Measurements from ENCODE around the gene CCDC122.
A peak's percentile ranks its signal among the peaks of the same experiment; 100 is the strongest.

DNA sequence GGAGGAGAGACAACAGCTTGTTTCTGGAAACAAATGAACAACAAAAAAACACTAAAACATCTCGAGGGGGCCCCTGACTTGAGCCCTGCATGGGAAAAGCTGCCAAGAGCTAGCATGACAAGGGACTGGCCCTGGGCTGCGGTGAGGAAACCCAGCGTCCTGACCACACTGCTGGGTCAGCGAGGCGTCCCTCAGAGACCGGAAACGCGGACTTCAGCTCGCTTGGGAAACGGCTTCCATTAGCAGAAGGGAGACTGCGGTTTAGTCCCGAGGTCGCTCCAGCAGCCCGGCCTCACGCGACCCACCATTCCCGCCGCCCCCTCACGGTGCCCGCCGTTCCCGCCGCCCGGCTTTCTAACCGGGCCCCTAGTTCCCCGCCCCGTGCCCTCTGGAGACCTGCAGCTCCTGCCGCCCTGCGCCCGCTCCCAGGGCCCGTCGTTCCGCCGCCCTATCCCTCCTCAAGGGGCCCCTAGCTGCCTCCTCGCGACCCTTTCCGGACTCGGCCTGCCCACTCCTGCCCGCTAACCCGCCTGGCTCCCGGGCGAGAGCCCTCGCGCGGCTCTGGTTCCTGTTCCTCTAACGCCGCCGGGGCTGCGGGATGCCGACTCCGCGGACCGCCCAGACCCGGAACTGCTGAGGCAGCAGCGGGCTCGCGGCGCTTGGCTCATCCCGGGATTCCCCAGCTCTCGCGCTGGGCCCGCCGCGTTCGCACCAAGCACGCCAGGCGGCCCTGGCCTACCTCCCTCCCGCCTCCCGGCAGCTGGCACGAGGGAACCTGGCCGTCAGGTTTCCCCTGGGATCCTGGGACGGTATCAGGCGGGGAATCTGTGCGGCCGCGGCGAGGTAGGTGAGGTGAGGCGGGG lies at the start of gene CCDC122:
- no peak for TF ChIP-seq CTCF (IDR thresholded peaks at IDR 0.05)
- peak; percentile 81; the same call in 1 of the 2 replicates for TF ChIP-seq ZNF232 (CRISPR knock-in tag; IDR thresholded peaks at IDR 0.05)
- no peak; the same call in 1 of the 2 replicates for TF ChIP-seq TEAD4 (CRISPR knock-in tag; IDR thresholded peaks at IDR 0.05)
- TF ChIP-seq ESRRA (CRISPR knock-in tag; IDR thresholded peaks at IDR 0.05; ENCODE audit: borderline replicate concordance), result peak; percentile 88
- no peak for TF ChIP-seq ATF1 (CRISPR knock-in tag; IDR thresholded peaks at IDR 0.05)
- peak; percentile 70; the same call in 1 of the 2 replicates for TF ChIP-seq ZBTB21 (CRISPR knock-in tag; IDR thresholded peaks at IDR 0.05; ENCODE audit: borderline replicate concordance)
- no peak for TF ChIP-seq FOXJ3 (CRISPR knock-in tag; IDR thresholded peaks at IDR 0.05; ENCODE audit: borderline replicate concordance)
- TF ChIP-seq, protein P1, sequence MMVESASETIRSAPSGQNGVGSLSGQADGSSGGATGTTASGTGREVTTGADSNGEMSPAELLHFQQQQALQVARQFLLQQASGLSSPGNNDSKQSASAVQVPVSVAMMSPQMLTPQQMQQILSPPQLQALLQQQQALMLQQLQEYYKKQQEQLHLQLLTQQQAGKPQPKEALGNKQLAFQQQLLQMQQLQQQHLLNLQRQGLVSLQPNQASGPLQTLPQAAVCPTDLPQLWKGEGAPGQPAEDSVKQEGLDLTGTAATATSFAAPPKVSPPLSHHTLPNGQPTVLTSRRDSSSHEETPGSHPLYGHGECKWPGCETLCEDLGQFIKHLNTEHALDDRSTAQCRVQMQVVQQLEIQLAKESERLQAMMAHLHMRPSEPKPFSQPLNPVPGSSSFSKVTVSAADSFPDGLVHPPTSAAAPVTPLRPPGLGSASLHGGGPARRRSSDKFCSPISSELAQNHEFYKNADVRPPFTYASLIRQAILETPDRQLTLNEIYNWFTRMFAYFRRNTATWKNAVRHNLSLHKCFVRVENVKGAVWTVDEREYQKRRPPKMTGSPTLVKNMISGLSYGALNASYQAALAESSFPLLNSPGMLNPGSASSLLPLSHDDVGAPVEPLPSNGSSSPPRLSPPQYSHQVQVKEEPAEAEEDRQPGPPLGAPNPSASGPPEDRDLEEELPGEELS (CRISPR knock-in tag; IDR thresholded peaks at IDR 0.05), result 0 out of 2 replicates have a peak, but pooled peaks have one; percentile 65
- TF ChIP-seq NR1H2 (CRISPR knock-in tag; IDR thresholded peaks at IDR 0.05), result no peak
- TF ChIP-seq GTF2I (CRISPR knock-in tag; conservative IDR thresholded peaks at IDR 0.05), result no peak

All from WTC11 (cell line).